ENCODE measurements around the gene IGFBP2.

The IGFBP2 gene

GRCh38 chr2:216688731-216689340 is 55.6 kb downstream of the IGFBP2 start:
- DNase-seq: no peak

DNA sequence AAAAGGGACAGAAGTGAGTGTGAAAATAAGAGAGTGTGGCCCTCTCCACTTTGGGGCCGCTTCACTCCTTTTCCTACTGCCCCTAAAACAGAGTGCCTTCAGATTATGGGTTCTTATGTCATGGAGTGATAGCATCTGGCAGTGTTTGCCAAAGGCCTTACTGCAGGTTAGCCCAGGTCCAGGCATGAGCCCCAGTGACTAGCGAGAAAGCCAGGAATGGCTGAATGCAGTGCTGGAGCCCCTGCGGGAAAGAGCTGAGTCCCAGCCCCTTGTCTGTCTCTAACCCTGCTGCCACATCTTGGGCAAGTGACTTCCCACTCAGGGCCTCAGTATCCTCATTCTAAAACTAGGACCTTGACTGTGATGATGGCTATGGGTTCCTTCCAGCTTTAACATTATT is 56.2 kb downstream of the IGFBP2 start:
- DNase-seq: no peak

DNA sequence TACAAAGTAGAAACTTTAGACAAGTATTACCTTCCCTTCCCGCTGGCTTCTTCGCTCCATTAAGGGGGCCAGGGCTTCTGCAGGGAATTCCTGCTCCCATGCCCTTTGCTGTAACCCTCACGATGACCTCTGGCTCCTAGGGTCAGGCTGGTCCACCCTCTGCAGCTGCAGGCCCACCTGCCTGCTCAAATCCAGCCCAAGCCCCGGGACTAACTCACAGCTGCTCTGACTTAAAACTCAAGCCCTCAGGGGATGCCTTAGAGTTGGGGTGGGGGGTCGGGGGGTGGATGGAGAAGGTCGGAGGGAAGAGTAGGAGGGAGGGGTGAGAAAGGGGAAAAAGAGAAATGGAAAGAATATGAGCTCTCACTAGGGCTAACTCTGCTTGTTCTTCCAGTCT is 57.2 kb downstream of the IGFBP2 start:
- no peak for DNase-seq

DNA sequence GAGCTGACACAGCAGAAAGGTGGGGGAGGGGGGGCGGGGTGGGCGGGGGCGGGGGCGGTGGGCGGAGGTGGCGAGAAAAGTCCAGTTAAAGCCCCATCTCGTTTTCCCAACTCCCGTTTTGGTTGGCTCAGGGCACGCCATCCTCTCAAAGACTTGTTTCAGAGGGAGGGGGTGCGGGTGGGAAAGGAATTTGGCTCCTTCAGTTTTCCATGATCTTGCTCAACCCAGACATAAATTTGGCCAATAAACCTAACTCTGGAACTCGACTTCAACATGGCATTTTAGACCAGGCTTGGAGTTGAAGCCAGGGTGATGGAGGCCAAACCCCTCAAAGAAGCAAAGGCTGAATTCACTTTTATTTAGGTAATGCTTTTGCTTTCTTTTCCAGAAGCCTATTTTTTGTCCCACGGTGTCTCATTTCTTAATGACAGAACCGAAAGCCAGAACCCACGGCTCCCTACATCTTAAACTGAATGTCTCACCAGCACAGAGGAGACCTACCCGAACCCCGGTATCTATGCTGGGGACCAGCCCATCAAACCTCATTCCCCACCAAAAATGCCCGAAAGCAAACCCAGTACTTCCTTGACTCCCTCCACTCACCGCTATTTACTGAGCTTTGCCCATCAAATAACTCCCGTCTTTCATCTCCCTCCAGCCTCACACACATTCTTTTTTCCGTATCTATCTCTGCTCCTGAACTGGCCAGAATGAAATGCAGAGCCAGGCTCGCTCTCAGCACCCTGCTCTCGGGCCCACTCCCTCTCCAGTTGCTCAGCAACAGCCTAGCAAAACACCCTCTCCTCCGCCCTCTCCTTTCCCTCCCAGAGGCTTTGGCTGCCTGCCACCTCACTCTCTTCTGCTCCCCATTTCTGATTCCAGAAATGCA is 57.9 kb downstream of the IGFBP2 start:
- peak; percentile 89 for DNase-seq

- peak; percentile 93 for DNase-seq
These were observed 59.6 kb downstream of the IGFBP2 start for GRCh38 chr2:216692636-216693413.

- DNase-seq: peak; percentile 38
These were observed 60.3 kb downstream of the IGFBP2 start for GRCh38 chr2:216693414-216694080.

DNA sequence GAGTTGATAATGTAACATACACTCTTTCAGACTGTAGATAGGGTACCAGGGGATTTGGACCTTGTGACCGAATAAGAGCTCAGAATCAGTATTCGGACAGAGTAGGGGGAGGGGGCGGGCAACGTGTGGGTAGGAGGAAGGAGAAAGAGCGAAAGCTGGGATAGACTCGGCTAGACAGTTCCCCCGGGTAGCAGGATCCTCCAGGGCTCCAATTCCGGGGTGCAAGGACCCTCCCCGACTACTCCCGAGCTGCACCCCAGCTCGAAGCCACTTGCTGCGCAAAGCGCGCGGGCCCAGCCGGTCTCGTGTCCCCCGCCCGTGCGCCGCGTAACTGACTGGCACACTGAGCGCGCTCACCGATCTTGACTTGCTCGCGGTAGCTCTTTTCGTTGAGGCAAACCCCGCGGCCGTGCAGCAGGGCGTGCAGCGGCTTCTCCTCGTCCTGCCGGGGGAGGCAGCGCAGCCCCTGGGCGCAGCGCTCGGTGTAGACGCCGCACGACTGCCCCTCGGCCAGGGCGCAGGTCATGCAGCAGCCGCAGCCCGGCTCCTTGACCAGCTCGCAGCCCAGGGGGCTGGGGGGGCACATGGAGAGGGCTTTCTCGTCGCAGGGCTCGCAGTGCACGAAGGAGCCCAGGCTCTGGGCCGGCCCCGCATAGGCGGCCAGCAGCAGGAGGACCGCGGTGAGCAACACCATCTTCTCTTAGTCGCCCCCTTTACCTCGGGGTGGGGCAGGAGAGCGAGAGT is 61.0 kb downstream of the IGFBP2 start:
- peak; percentile 82 for DNase-seq

DNA sequence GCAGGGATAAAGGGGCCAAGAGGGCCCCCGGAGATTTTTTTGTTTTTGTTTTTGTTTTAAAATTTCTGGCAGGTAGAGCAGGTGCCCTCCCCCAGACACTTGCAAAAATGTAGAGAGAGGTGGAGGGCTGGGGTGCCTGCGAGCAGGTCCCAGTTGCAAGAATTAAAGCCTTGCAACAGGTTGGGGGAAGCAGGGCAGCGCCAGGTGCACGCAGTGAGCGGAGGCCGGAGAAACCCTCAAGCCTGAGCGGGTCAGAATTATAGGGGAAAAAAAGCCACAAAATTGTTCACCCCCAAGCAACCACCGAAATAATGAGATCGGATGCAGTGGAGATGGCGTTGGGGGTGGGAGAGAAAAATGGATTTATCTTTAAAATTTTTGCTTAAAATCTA is 61.6 kb downstream of the IGFBP2 start:
- DNase-seq: no peak

DNA sequence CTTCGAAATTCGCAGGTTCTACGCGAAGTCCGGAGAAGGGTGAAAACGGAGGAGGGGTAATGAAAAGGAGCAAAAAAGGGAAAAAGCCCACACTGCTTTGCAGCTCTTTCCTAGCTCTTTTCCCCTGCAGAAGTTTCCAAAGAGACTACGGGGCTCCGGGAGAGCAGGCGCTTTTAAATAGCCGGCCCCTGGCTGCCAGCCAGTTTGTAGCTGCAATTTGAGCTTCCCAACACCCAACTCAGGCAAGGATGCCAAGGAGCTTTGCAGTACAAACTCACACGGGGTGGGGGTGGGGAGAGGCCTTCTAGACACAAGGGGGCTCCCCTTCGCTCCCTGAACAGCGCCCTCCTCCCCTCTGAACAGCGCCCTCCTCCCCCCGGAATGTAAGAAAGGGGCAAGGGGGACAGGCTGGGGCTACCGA is 62.2 kb downstream of the IGFBP2 start, which contains the start of gene IGFBP5:
Gene IGFBP5 (minus strand): TSS at position 149 of the 421 bp plus-strand sequence. CDS start 774 bp downstream, outside the sequence.
- DNase-seq: peak; percentile 86

GRCh38 chr2:216696321-216696720 is 63.1 kb downstream of the IGFBP2 start:
- no peak for DNase-seq

DNA sequence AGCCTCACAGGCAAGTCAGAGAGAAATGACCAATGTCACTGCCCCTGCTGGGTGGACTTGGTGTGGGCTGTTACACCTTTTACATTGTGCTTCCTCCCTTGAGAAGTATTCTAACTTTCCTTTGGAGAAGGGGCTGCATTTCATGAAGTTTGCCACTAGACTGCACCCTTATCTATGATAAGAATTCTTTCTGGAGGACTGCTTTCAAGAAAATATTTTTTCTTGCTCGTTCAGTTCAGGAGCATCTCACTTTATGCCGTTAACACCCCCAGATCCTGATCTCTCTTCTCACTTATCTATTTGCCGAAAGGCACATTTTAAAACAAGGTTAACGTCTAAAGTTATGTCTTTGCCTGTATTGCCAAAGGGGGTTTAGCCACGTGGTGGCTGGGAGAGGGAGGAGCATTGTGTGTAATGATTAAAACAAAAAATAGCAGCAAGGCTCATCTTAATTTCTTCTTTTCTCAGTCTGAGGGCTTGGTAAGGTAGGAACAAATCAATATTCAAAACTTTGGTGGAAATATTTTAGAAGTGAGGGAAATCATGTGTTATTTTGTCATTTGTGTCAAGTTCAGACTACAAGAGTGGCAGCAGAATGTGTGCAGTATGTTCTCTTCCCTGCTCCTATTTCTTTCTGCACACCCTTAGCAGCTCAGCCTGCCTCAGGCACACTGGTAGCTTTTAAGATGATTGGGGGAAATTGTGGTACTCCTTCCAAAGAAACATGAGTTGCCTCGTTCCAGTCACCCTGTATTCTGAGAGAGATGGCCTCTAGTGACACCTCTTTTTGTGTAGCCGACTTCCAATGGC is 63.7 kb downstream of the IGFBP2 start:
- peak; percentile 67 for DNase-seq

DNA sequence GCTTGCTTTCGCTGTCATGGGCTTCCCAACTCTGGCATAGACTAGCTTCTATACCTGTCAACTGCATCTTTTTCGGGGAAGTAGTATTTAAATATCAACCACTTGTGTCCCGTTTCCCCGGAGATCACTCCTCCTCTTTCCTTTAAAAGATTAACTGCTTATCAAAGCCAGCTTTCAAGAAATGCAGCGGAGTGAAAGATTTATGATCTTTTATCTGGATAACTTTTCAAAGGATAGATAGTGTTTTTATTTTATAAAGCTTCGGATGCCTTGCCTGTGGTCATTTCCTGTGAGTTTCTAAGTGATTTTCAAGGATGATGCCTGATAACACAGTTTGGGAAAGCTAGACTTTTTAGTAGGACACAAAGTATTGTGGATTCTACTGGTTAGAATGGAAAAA is 65.1 kb downstream of the IGFBP2 start:
- no peak for DNase-seq

GRCh38 chr2:216698895-216699294 is 65.7 kb downstream of the IGFBP2 start:
- DNase-seq: peak; percentile 73

GRCh38 chr2:216700088-216700567 is 66.9 kb downstream of the IGFBP2 start:
- no peak for DNase-seq

DNA sequence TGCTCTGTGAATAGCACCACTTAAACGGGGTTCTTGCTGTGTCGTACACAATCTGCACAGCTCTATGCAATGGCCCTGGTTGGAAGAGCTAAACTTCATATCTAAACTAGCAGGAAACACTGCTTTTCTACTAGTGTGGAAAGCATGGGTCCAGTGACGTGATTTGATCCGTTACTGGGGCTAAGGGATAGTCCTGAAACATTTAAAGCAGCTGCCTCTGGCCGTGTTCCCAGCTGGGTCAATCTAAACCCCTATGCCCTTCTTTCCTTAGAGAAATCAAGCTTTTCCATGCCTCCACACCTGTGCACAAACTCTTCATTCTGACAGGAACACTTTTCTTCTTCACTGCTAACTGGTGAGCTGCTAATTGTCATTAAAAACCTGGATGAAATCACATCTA is 67.6 kb downstream of the IGFBP2 start:
- DNase-seq: no peak

DNA sequence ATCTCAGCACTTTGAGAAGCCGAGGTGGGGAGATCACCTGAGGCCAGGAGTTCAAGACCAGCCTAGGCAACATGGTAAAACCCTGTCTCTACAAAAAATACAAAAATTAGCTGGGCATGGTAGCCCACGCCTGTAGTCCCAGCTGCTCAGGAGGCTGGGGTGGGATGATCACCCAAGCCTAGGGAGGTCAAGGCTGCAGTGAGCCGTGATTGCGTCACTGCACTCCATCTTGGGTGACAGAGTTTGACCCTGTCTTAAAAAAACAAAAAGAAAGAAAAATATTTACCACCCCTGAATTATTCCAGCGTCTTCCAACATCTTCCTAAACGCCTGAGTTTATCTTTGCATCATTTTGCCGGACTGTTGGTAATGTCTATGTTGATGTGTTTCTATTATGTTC is 68.3 kb downstream of the IGFBP2 start:
- no peak for DNase-seq

GRCh38 chr2:216702756-216703155 is 69.5 kb downstream of the IGFBP2 start:
- DNase-seq: no peak

- DNase-seq: peak; percentile 68
These were observed 77.5 kb downstream of the IGFBP2 start for GRCh38 chr2:216710551-216711301.

GRCh38 chr2:216711348-216711747 is 78.1 kb downstream of the IGFBP2 start:
- no peak for DNase-seq

- DNase-seq: no peak
These were observed 80.6 kb downstream of the IGFBP2 start for GRCh38 chr2:216713691-216714336.
